Measurements from ENCODE around the gene TMTC3. TPM values are rescaled to one million over a fixed set of nuclear protein-coding genes. Genes with fewer than 3 reads are reported as not detected.
A peak's percentile ranks its signal among the peaks of the same experiment; 100 is the strongest.
"Not testable (repeated sequence)": the region's sequence is repeated elsewhere in the genome, so short reads cannot be mapped to it uniquely, and the experiment has no call there.

Gene TMTC3
- polyA plus RNA-seq (ENCODE audit: low read depth in 6 of 6) = 1 to 10 TPM in 5 of 6 donors, not detected in 1; 3.0 to 4.4 (median 3.2) TPM

DNA sequence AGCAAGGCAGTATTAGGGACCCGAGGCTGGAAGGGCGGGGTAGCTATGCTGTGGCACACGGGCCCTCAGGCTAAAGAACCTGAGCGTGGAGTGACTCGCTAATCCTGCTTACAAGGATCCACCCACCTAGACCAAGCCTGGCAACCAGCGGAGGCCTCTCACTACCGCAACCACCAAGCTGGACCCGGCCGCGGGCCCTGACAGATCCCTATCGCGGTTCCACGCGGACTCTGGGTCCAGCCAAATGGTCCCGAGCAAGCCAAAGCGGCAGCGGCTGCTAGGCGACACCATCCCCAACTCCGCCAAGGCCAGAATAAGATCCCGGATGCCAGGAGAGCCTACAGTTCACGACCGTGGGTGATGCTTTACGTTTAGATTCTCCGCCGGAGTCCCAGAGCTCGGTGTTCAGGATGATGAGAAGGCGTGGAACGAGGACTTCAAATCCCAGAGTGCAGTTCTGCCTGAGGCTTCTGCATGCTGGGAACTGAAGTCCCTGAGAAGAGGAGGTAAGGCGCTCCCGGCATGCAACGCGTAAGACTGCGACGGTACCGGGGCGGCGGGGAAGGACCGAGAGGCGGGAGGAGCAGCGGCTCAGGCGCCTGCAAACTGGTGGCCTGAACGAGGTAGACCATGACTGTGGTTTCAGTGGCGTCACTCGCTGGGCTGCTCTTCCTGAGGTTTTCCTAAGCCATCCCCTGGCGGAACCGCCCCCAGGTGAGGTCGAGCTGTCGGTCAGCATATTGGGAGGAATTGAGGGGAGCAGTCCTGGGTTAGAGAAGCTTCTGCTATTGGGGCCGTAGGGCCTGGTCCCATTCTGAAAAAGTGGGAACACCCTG, at the start of gene TMTC3, which contains the start of gene CEP290:
Gene TMTC3 (plus strand): TSS at position 534 of the 836 bp plus-strand sequence. CDS start 6,009 bp downstream, outside the sequence.
Gene CEP290 (minus strand): TSS at position 315 of the 836 bp plus-strand sequence. CDS start 781 bp downstream, outside the sequence.
- Mint-ChIP-seq H3K36me3 (peaks cover 8 to 12% of the 10 kb centered on the region in 2 donors), H3K9me3 (no peaks in the 10 kb centered on the region), H3K4me1 (peaks cover 17 to 41% (median 33%) of the 10 kb centered on the region in 3 donors), H3K27ac (peak within 1 kb of the TSS; percentile 90 to 99 (median 96)), H3K27me3 (no peaks in the 10 kb centered on the region), H3K4me3 (peak within 1 kb of the TSS; percentile 86 to 99 (median 98))
- peak; percentile 93 for DNase-seq
- peak; percentile 91 to 92 for ATAC-seq (ENCODE audit: low read depth in 2 of 2)

DNA sequence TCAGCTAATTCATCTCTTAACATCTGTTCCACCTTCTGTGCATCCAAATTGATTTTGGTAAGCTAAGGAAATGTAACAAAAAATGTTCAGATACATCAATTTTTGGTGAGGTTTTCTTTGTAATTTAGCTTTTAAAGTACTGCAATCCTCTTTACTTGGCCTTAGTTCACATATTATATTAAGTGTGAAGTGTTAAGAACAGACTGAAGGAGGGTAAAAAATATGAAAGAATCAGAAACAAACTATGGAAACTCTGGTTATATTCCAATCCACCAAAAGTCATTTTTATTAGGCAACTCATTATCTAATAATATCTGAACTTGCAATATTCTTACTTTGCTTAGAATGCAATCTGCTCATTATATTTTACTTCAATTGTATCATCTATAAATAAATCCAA, 49.3 kb upstream of the TMTC3 start:
- Mint-ChIP-seq H3K4me1 (no peaks in the 10 kb centered on the region), H3K36me3 (peaks cover 7 to 13% of the 10 kb centered on the region in 2 donors), H3K9me3 (no peaks in the 10 kb centered on the region), H3K27me3 (no peaks in the 10 kb centered on the region), H3K27ac (no peak overlapping the region), H3K4me3 (no peak overlapping the region)
- no peak for DNase-seq
- ATAC-seq (ENCODE audit: low read depth in 2 of 2) = no peak

DNA sequence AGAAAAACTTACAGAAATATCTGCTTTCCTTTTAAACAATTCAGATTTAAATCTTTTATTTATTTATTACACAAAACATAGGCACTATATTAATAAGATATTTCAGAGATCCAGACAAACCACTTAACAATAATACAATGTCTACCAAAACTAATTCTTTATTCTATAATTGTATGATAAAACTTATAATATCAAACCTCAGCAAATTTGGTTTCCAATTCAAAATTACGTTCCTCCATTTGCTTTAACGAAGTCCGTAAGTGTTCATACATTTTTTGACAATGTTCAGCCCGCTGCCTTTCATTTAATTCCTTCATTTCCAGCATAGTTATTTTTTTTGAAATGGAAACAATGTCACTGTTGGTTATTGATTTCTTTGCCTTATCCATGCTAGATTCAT, 48.5 kb upstream of the TMTC3 start:
- no peak for ATAC-seq (ENCODE audit: low read depth in 2 of 2)
- no peak overlapping the region for H3K27ac Mint-ChIP-seq
- no peaks in the 10 kb centered on the region for H3K4me1 Mint-ChIP-seq
- H3K4me3 Mint-ChIP-seq = no peak overlapping the region
- H3K36me3 Mint-ChIP-seq = peaks cover 9 to 17% of the 10 kb centered on the region in 2 donors
- no peaks in the 10 kb centered on the region for H3K9me3 Mint-ChIP-seq
- no peaks in the 10 kb centered on the region for H3K27me3 Mint-ChIP-seq
- DNase-seq = no peak

DNA sequence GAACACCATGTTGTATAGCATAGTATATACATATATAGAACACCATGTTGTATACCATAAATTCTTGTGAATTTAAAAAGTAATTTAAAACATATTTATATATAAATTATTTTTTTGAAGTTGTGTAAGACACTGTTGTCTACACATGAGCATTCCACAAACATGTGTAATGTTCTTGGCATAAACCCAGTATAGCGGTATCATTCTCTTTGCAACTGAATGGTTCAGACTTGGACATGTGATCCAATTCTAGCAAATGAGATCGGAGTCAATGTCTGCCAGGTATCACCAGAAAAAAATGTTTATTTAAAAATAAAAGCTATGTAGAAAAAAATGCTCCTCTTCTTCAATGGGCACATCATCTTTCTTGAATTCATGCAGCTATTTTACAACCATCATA, 34.1 kb upstream of the TMTC3 start:
- Mint-ChIP-seq H3K9me3 (no peaks in the 10 kb centered on the region), H3K27ac (no peak overlapping the region), H3K27me3 (no peaks in the 10 kb centered on the region), H3K4me3 (no peak overlapping the region), H3K36me3 (peaks cover 7 to 35% of the 10 kb centered on the region in 2 donors), H3K4me1 (no peaks in the 10 kb centered on the region)
- ATAC-seq (ENCODE audit: low read depth in 2 of 2) = no peak
- DNase-seq = no peak

DNA sequence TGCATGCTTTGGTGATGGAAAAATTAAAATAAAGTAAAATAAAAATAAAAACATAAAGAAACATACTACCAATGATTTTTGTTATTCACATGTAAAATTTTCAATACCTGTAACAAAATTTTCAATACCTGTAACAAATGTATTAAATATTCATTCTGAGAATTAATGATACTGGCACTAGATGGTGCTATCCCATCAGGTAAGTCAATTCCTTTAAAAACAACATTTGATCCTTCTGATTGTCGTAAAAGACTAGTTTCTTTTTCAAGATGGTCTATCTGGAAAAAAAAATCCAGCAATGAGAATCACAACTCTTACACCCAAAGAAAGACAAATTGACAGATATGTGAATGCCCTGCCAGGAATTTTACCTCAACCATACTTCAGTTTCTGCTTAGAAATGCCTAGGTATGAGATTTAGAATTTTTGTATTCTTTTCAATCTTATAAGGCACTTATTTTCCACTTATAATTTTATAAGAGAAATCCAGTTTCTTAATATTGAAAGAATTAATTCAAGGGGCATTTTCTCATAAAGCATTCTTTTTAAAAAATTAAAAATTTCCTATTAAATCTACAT, 30.9 kb upstream of the TMTC3 start:
- ATAC-seq (ENCODE audit: low read depth in 2 of 2) (no peak), DNase-seq (no peak)
- Mint-ChIP-seq H3K4me1 (no peaks in the 10 kb centered on the region), H3K27me3 (no peaks in the 10 kb centered on the region), H3K9me3 (no peaks in the 10 kb centered on the region), H3K4me3 (no peak overlapping the region), H3K36me3 (peaks cover 0 to 23% of the 10 kb centered on the region in 2 donors), H3K27ac (no peak overlapping the region)

DNA sequence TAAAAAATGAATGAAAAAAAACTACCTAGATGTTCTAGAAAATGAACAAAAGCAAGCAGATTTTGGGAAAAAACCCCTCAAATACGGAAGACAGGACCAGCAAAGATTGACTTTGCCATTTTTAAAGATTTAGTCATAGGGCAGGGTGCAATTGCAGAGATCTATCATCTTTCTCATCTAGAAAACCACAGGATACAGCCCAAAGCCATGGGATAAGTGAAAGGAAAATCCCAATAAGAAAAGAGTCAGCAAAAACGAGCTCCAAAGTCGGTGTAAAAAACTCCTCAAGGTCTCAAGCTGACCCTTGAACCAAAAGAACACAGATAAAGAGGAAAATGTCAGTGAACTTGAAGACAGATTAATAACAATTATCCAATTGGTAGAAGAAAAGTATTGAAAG, 28.2 kb upstream of the TMTC3 start:
- Mint-ChIP-seq H3K9me3 (no peaks in the 10 kb centered on the region), H3K27me3 (no peaks in the 10 kb centered on the region), H3K4me1 (no peaks in the 10 kb centered on the region), H3K36me3 (peaks cover 16 to 29% of the 10 kb centered on the region in 2 donors), H3K27ac (peak overlapping the region in 1 of 6 donors; percentile 40), H3K4me3 (no peak overlapping the region)
- ATAC-seq (ENCODE audit: low read depth in 2 of 2) = no peak
- no peak for DNase-seq

DNA sequence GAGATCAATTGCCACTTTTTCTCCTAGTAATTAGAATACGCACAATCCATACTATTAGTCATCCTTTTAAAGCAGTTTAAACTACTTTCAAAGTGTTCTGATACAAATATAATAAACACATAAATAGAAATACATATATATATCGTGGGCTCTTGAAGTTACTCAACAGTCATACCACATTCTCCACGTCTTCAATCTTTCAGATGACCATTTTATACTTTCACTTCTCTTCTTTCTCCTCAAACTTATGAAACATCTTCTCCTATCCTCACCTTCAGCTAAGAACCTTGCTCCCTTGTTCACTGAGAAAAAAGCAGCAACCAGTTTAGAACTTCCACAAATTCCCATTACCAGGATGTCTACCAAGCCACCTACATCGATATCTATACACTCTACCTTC, 19.4 kb upstream of the TMTC3 start:
- H3K27me3 Mint-ChIP-seq = no peaks in the 10 kb centered on the region
- DNase-seq (no peak), ATAC-seq (ENCODE audit: low read depth in 2 of 2) (no peak)
- no peak overlapping the region for H3K27ac Mint-ChIP-seq
- no peaks in the 10 kb centered on the region for H3K9me3 Mint-ChIP-seq
- H3K4me3 Mint-ChIP-seq = no peak overlapping the region
- H3K36me3 Mint-ChIP-seq = peaks cover 6 to 7% of the 10 kb centered on the region in 2 donors
- no peaks in the 10 kb centered on the region for H3K4me1 Mint-ChIP-seq

DNA sequence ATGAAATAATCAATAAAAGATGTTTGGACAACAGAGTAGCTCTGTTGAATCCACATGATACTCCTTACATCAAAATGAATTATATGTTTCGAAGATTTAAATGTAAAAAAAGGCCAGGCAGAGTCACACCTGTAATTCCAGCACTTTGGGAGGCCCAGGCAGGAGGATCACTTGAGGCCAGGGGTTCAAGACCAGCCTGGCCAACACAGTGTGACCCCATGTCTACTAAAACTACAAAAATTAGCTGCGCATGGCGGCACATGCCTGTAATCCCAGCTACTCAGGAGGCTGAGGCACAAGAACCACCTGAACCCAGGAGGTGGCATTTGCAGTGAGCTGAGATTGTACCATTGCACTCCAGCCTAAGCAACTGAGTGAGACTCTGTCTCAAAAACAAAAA, 15.0 kb upstream of the TMTC3 start:
- H3K27ac Mint-ChIP-seq = no peak overlapping the region
- ATAC-seq (ENCODE audit: low read depth in 2 of 2) = no peak
- no peaks in the 10 kb centered on the region for H3K4me1 Mint-ChIP-seq
- no peaks in the 10 kb centered on the region for H3K9me3 Mint-ChIP-seq
- peaks cover 0 to 12% of the 10 kb centered on the region in 2 donors for H3K36me3 Mint-ChIP-seq
- H3K4me3 Mint-ChIP-seq = no peak overlapping the region
- no peaks in the 10 kb centered on the region for H3K27me3 Mint-ChIP-seq
- DNase-seq = no peak

DNA sequence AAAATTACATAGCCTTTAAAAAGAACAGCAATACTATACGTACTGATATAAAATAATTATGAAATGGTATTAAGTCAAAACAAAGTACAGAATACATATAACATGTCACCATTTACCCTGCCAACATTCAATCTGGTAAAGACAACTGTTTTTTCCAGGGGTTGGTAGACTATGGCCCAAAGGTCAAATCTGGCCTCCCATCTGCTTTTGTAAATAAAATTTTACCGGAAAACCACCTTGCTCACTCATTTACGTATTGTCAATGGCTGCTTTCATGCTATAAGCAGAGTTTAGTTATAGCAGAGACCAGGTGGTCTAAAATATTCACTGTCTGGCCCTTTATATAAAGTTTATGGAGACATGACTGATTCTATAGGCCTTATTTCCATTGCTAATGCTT, 14.3 kb upstream of the TMTC3 start:
- no peaks in the 10 kb centered on the region for H3K9me3 Mint-ChIP-seq
- ATAC-seq (ENCODE audit: low read depth in 2 of 2) = no peak

DNA sequence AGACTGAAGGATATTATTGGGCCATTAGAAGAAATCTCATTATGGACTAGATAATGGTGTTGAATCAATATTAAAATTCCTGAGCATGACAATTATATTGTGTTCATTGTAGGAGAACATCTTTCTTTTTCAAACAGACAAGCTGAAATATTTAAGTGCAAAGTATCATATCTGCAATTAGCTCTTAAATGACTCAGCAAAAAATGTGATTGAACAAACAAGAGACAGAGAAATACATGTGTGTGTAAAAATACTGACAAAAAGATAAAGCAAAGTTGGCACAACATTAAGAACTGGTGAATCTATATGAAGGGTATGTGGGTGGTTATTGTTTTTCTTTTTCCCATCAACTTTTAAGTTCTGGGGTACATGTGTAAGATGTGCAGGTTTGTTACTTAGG, 9.7 kb upstream of the TMTC3 start:
- peaks cover 23 to 36% of the 10 kb centered on the region in 2 donors for H3K36me3 Mint-ChIP-seq
- H3K4me1 Mint-ChIP-seq = peaks cover 0 to 2% (median 0%) of the 10 kb centered on the region in 3 donors
- ATAC-seq (ENCODE audit: low read depth in 2 of 2) = no peak
- H3K27ac Mint-ChIP-seq = no peak overlapping the region
- no peaks in the 10 kb centered on the region for H3K27me3 Mint-ChIP-seq
- no peak overlapping the region for H3K4me3 Mint-ChIP-seq
- no peaks in the 10 kb centered on the region for H3K9me3 Mint-ChIP-seq
- no peak for DNase-seq

More for the DNA sequence above, 14.3 kb upstream of the TMTC3 start:
- no peak overlapping the region for H3K4me3 Mint-ChIP-seq
- no peaks in the 10 kb centered on the region for H3K27me3 Mint-ChIP-seq
- no peak for DNase-seq
- H3K27ac Mint-ChIP-seq = no peak overlapping the region
- H3K4me1 Mint-ChIP-seq = no peaks in the 10 kb centered on the region
- peaks cover 0 to 12% of the 10 kb centered on the region in 2 donors for H3K36me3 Mint-ChIP-seq

DNA sequence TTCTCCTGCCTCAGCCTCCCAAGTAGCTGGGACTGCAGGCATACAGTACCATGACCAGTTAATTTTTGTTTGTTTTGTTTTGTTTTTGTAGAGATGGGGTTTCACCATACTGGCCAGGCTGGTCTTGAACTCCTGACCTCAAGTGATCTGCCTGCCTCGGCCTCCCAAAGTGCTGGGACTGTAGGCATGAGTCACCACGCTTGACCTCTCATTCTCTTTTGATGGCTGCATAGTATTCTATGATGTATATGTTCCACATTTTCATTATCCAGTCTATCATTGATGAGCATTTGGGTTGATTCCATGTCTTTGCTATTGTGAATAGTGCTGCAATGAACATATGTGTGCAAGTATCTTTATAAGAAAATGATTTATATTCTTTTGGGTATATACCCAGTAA, 8.9 kb upstream of the TMTC3 start:
- peaks cover 28 to 38% of the 10 kb centered on the region in 2 donors for H3K36me3 Mint-ChIP-seq
- not testable (repeated sequence) for H3K4me3 Mint-ChIP-seq; H3K27ac Mint-ChIP-seq; H3K4me1 Mint-ChIP-seq; DNase-seq; H3K9me3 Mint-ChIP-seq; H3K27me3 Mint-ChIP-seq; ATAC-seq (ENCODE audit: low read depth in 2 of 2)

DNA sequence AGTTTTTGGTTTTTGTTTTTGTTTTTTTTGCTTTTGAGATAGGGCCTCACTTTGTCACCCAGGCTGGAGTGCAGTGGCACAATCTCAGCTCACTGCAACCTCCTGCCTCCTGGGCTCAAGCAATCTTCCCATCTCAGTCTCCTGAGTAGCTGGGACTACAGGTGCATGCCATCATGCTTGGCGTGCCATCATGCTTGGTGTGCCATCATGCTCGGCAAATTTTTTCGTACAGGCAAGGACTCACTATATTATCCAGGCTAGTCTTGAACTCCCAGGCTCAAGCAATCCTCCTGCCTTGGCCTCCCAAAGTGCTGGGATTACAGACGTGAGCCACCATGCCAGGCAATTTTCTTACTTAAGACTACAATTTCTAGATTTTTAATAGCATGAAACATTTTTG, 2.4 kb upstream of the TMTC3 start:
- not testable (repeated sequence) for ATAC-seq (ENCODE audit: low read depth in 2 of 2); H3K27me3 Mint-ChIP-seq; DNase-seq; H3K9me3 Mint-ChIP-seq; H3K27ac Mint-ChIP-seq
- Mint-ChIP-seq H3K4me3 (peak overlapping the region in 1 of 8 donors; percentile 40), H3K36me3 (peaks cover 18 to 25% of the 10 kb centered on the region in 2 donors), H3K4me1 (peaks cover 14 to 36% (median 31%) of the 10 kb centered on the region in 3 donors)

DNA sequence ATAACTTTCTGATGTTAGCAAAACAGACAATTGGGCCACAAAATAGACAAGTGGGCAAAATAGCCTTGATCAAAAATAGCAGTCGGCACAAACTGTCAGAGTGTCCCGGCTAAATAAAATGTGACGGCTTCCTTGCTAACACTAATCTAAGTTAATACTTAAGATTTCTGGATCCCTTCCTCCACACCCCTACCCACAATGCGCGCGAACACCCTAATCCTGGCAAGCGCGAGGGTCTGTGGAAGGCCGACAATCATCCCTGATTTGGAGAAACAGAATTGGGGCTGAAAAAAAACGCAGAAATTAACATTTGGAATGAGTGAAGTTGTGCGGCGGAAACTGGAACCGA, 708 bp upstream of the TMTC3 start:
- Mint-ChIP-seq H3K36me3 (peaks cover 13 to 16% of the 10 kb centered on the region in 2 donors), H3K27ac (peak overlapping the region; percentile 90 to 99 (median 96)), H3K4me3 (peak overlapping the region; percentile 86 to 99 (median 98)), H3K9me3 (no peaks in the 10 kb centered on the region), H3K4me1 (peaks cover 17 to 41% (median 33%) of the 10 kb centered on the region in 3 donors), H3K27me3 (no peaks in the 10 kb centered on the region)
- no peak for DNase-seq
- ATAC-seq (ENCODE audit: low read depth in 2 of 2) = no peak

DNA sequence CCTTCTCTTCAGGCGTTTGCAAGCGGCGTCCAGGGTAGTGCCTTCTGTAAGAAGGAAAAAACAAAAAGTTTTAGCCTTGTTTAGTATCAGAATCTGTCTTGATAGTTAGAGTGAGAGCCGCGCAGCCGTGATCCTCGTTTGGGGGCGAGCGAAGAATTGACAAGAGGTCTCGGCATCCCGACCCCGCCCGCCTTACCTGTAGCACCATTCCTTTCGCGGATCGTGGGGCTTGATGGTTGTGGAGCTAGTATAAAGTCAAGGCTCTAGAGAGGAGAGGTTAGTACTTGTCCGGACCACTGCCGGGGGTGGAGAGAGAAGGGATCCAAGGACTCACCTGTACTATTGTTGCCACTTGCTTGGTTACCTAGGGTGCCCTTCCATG, 494 bp downstream of the TMTC3 start:
- peaks cover 17 to 37% (median 33%) of the 10 kb centered on the region in 3 donors for H3K4me1 Mint-ChIP-seq
- H3K9me3 Mint-ChIP-seq = no peaks in the 10 kb centered on the region
- peak overlapping the region; percentile 90 to 99 (median 96) for H3K27ac Mint-ChIP-seq
- DNase-seq (no peak), ATAC-seq (ENCODE audit: low read depth in 2 of 2) (no peak)
- H3K36me3 Mint-ChIP-seq = peaks cover 3 to 8% of the 10 kb centered on the region in 2 donors
- no peaks in the 10 kb centered on the region for H3K27me3 Mint-ChIP-seq
- peak overlapping the region; percentile 86 to 99 (median 98) for H3K4me3 Mint-ChIP-seq
